Ovary (tissue), 9 donors: ENCODE data around the gene SHB. TPM values are rescaled to one million over a fixed set of nuclear protein-coding genes. Genes with fewer than 3 reads are reported as not detected.

Experiments
- DNase-seq, 5 donors: peaks; one replicate each; pipeline ENCODE4 v3.0.0-alpha.2; 2019 to 2020
- H3K27ac ChIP-seq, 2 donors: fragments of 200-600 bp; one replicate each; pipeline versions ENCODE4 v1.5.1 to v1.8.0; 2019 to 2022
- H3K27me3 ChIP-seq: fragments of 200-600 bp; one replicate; pipeline ENCODE4 v1.8.0; 2022
- H3K36me3 ChIP-seq: fragments of 200-600 bp; sonication (generic); one replicate; pipeline ENCODE4 v1.5.1; 2019
- H3K4me1 ChIP-seq: one replicate; pipeline ENCODE4 v1.8.1; 2013; ENCODE audit warnings: mild to moderate bottlenecking, moderate library complexity; ENCODE audit not compliant: insufficient read depth
- H3K4me3 ChIP-seq: fragments of 200-600 bp; sonication (generic); one replicate; pipeline ENCODE4 v1.5.1; 2017
- H3K9me3 ChIP-seq, 2 donors: fragments of 200-600 bp in 1 of 2; sonication (generic) in 1 of 2; one replicate each; pipeline versions ENCODE4 v1.5.1 to v1.8.1; 2013 to 2019; ENCODE audit warnings: mild to moderate bottlenecking in 1 of 2, moderate library complexity in 1 of 2
- CTCF ChIP-seq, 3 donors: fragments of 450-650 bp in 2 of 3; fragments of 200-600 bp in 1 of 3; IDR thresholded peaks; one replicate each; pipeline versions ENCODE4 v1.5.1 to v1.8.0; 2016 to 2022; ENCODE audit warnings: antibody characterized with exemption in 3 of 3, mild to moderate bottlenecking in 1 of 3
- EP300 ChIP-seq: sonication (generic); formaldehyde crosslinking; IDR thresholded peaks from one replicate; pipeline ENCODE4 v1.6.1; 2017; ENCODE audit warnings: antibody characterized with exemption
- POLR2A ChIP-seq: fragments of 450-650 bp; IDR thresholded peaks from one replicate; pipeline ENCODE4 v1.6.1; 2017; ENCODE audit warnings: antibody characterized with exemption, mild to moderate bottlenecking, moderate library complexity
- WGBS, 3 donors: extraction: QIAGEN DNeasy Blood & Tissue Kit in 1 of 3; methylation state at CpG; one replicate each; pipeline versions ENCODE4 v1.1.5 to v1.1.7; 2013 to 2017; 5-methylcytosine and 5-hydroxymethylcytosine counted together
- intact Hi-C, 4 donors: fragments of 100-400 bp; cut with DNase I; formaldehyde crosslinking; loops; one replicate each; pipeline versions ENCODE4 v1.11.0 to v1.15.1; 2022 to 2023
- polyA plus RNA-seq, 2 donors: library from polyadenylated mRNA; stranded (reverse); fragments of 200-250 nt in 1 of 2; fragments of 350-450 nt in 1 of 2; fragmentation: Illumina TruSeq in 1 of 2; extraction: RNeasy Lipid Tissue Mini Kit (QIAGEN cat#74804) in 1 of 2; gene quantifications; one replicate each; pipeline ENCODE4 v1.2.3, GENCODE V29; 2013 to 2014
- total RNA-seq, 7 donors: library from RNA; depleted of rRNA in 2 of 7; stranded (reverse); fragments of >200 nt in 2 of 7; fragmentation: NEBNext Ultra II Directional in 3 of 7; extraction: Animal tissue kit (Norgen Biotek cat#: 25700) in 3 of 7; gene quantifications; one replicate each; pipeline versions ENCODE4 v1.1.0 to v1.2.4, GENCODE V29; 2016 to 2023
- donor health status: DM: no; HTN: no; CAD: no; lungs with moderate emphysema.
- donor health status: DM: no; HTN: no; CAD: no.
- donor health status: Bipolar disorder and iron deficiency.
- donor health status: DM: yes; HTN: yes; CAD: no.
- donor health status: DM: no; HTN: no; CAD: no.
- donor health status: DM: yes; HTN: yes; CAD: no.

SHB gene
- total and polyA plus RNA-seq, 9 donors: 3.5 to 23.8 (median 9.0) TPM

- intact Hi-C loops: loop anchor here in 1 of 4 donors (5.0 kb wide), 1 partner anchor 35 kb away; no protein-coding TSS in a partner anchor
- no peak overlapping the region for H3K4me3 ChIP-seq
These were observed 81.5 kb downstream of the SHB start for GRCh38 chr9:37987467-37987981.

GRCh38 chr9:37986771-37987258, 82.2 kb downstream of the SHB start:
- TF ChIP-seq POLR2A (no peak), EP300 (no peak), CTCF (IDR thresholded peaks at IDR 0.05) (no peak)
- WGBS, 3 donors: 95 to 97% (median 97%) methylated on average over 14 to 15 of the region's 15 CpGs

More at GRCh38 chr9:37987467-37987981, 81.5 kb downstream of the SHB start:
- DNase-seq: no peak
- no peaks in the 10 kb centered on the region for H3K9me3 ChIP-seq
- no peak for TF ChIP-seq CTCF (IDR thresholded peaks at IDR 0.05)
- TF ChIP-seq EP300: no peak
- TF ChIP-seq POLR2A: no peak
- no peaks in the 10 kb centered on the region for H3K4me1 ChIP-seq
- H3K27me3 ChIP-seq: no peaks in the 10 kb centered on the region
- H3K36me3 ChIP-seq: no peaks in the 10 kb centered on the region
- H3K27ac ChIP-seq: no peak overlapping the region
- WGBS, 3 donors: 86 to 97% (median 91%) methylated on average over 7 of the region's 7 CpGs

GRCh38 chr9:37986001-37986400, 83.0 kb downstream of the SHB start:
- Histone ChIP-seq H3K27ac (no peak overlapping the region), H3K4me3 (no peak overlapping the region), H3K27me3 (no peaks in the 10 kb centered on the region), H3K4me1 (no peaks in the 10 kb centered on the region), H3K9me3 (no peaks in the 10 kb centered on the region), H3K36me3 (no peaks in the 10 kb centered on the region)
- DNase-seq: no peak
- no peak for TF ChIP-seq EP300
- no peak for TF ChIP-seq CTCF (IDR thresholded peaks at IDR 0.05)
- TF ChIP-seq POLR2A: no peak
- intact Hi-C loops: loop anchor here in 1 of 4 donors (5.0 kb wide), 1 partner anchor 36 kb away; no protein-coding TSS in a partner anchor
- 93 to 94% (median 93%) methylated on average over 4 of the region's 4 CpGs for WGBS, 3 donors

More at GRCh38 chr9:37986771-37987258, 82.2 kb downstream of the SHB start:
- intact Hi-C loops: loop anchor here in 1 of 4 donors (5.0 kb wide), 1 partner anchor 35 kb away; no protein-coding TSS in a partner anchor
- Histone ChIP-seq H3K36me3 (no peaks in the 10 kb centered on the region), H3K27me3 (no peaks in the 10 kb centered on the region), H3K9me3 (no peaks in the 10 kb centered on the region), H3K27ac (no peak overlapping the region), H3K4me1 (no peaks in the 10 kb centered on the region), H3K4me3 (no peak overlapping the region)
- no peak for DNase-seq

GRCh38 chr9:37984672-37985611, 84.1 kb downstream of the SHB start:
- Histone ChIP-seq H3K4me1 (no peaks in the 10 kb centered on the region), H3K36me3 (no peaks in the 10 kb centered on the region), H3K27ac (no peak overlapping the region), H3K9me3 (no peaks in the 10 kb centered on the region), H3K27me3 (no peaks in the 10 kb centered on the region), H3K4me3 (no peak overlapping the region)
- TF ChIP-seq CTCF (IDR thresholded peaks at IDR 0.05) (no peak), POLR2A (no peak), EP300 (no peak)
- WGBS, 3 donors: 56 to 59% (median 59%) methylated on average over 26 of the region's 26 CpGs
- intact Hi-C loops: loop anchor here in 1 of 4 donors (5.0 kb wide), 1 partner anchor 37 kb away; no protein-coding TSS in a partner anchor
- DNase-seq: no peak
